Ovary (tissue), 3 donors: ENCODE results near the gene FLRT2.

Experiments used
- POLR2A ChIP-seq: fragments of 450-650 bp; IDR thresholded peaks from one replicate; pipeline ENCODE4 v1.6.1; 2017; ENCODE audit warnings: antibody characterized with exemption, mild to moderate bottlenecking, moderate library complexity
- TF ChIP-seq, protein P1 (sequence below), 3 donors: fragments of 450-650 bp in 2 of 3; fragments of 200-600 bp in 1 of 3; IDR thresholded peaks; one replicate each; pipeline versions ENCODE4 v1.5.1 to v1.8.0; 2016 to 2022; ENCODE audit warnings: antibody characterized with exemption in 3 of 3, mild to moderate bottlenecking in 1 of 3
- donor health status: DM: no; HTN: no; CAD: no.

DNA sequence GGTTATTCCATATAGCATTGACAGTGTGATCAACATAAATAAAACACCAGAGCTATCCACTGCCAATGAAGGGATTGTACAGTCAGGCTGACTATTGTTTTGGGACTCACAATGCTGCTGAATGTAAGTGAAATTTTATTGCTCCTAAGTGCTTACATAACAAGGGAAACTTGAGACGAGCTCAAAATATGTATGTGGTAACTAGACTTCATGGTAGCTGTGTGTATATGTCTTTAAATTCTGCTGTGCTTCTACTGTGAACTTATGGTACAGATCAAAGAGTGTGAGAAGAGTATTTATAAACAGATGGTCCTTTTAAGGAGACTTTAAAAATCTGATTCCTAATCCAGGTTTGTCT lies 6.9 kb downstream of the FLRT2 start:
- TF ChIP-seq, protein P1, sequence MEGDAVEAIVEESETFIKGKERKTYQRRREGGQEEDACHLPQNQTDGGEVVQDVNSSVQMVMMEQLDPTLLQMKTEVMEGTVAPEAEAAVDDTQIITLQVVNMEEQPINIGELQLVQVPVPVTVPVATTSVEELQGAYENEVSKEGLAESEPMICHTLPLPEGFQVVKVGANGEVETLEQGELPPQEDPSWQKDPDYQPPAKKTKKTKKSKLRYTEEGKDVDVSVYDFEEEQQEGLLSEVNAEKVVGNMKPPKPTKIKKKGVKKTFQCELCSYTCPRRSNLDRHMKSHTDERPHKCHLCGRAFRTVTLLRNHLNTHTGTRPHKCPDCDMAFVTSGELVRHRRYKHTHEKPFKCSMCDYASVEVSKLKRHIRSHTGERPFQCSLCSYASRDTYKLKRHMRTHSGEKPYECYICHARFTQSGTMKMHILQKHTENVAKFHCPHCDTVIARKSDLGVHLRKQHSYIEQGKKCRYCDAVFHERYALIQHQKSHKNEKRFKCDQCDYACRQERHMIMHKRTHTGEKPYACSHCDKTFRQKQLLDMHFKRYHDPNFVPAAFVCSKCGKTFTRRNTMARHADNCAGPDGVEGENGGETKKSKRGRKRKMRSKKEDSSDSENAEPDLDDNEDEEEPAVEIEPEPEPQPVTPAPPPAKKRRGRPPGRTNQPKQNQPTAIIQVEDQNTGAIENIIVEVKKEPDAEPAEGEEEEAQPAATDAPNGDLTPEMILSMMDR (IDR thresholded peaks at IDR 0.05) = no peak
- TF ChIP-seq POLR2A = no peak
